H1 (cell line): Measurements from ENCODE around the gene FGF12. TPM values are rescaled to one million over a fixed set of nuclear protein-coding genes. Genes with fewer than 3 reads are reported as not detected.

Source experiments
- CTCF ChIA-PET: fragments of 300-600 bp; sonication (Branson Sonifier 250); formaldehyde crosslinking; loops from one replicate; lab custom pipeline; 2021; ENCODE audit not compliant: partially characterized antibody; lab: Charles Lee
- POLR2A ChIA-PET: fragments of 300-600 bp; sonication (Branson Sonifier 250); formaldehyde crosslinking; loops from one replicate; lab custom pipeline; 2021; ENCODE audit warnings: inconsistent platforms; ENCODE audit not compliant: partially characterized antibody; lab: Charles Lee
- DNase-seq, 2 experiments: peaks; one replicate each; pipeline versions ENCODE4 v3.0.0 to v3.0.0-alpha.2; 2010 to 2022; ENCODE audit warnings: low spot score in 2 of 2, low read depth in 1 of 2, mixed read lengths in 1 of 2
- FAIRE-seq: peaks from 2 replicates; lab custom pipeline; 2011; peaks lifted over from hg19 to GRCh38; lab: Jason Lieb, UNC
- H2AFZ ChIP-seq: 2 replicates; pipeline ENCODE4 v1.8.1; 2012; ENCODE audit warnings: low read length, inconsistent platforms
- H2AK5ac ChIP-seq: 2 replicates; pipeline ENCODE4 v1.6.1; 2013; ENCODE audit warnings: low read depth, low read length
- H2BK120ac ChIP-seq: replicated peaks from 2 replicates; pipeline ENCODE3; 2013; ENCODE audit warnings: low read depth, low read length, inconsistent platforms
- H2BK12ac ChIP-seq: 2 replicates; pipeline ENCODE4 v1.6.1; 2013; ENCODE audit warnings: low read depth, low read length
- H2BK15ac ChIP-seq: 2 replicates; pipeline ENCODE4 v1.6.1; 2013; ENCODE audit warnings: low read length
- H2BK20ac ChIP-seq: 2 replicates; pipeline ENCODE4 v1.6.1; 2013; ENCODE audit warnings: low read length
- H2BK5ac ChIP-seq: 2 replicates; pipeline ENCODE4 v1.6.1; 2013; ENCODE audit warnings: low read depth, low read length
- H3K14ac ChIP-seq: 2 replicates; pipeline ENCODE4 v1.6.1; 2013; ENCODE audit warnings: inconsistent platforms; ENCODE audit not compliant: insufficient read length
- H3K18ac ChIP-seq: 2 replicates; pipeline ENCODE4 v1.6.1; 2013; ENCODE audit warnings: low read length; ENCODE audit errors: extremely low read depth
- H3K23ac ChIP-seq: 2 replicates; pipeline ENCODE4 v1.6.1; 2013; ENCODE audit warnings: inconsistent platforms; ENCODE audit not compliant: insufficient read length
- H3K23me2 ChIP-seq: 2 replicates; pipeline ENCODE4 v1.6.1; 2013; ENCODE audit warnings: low read depth, low read length
- H3K27ac ChIP-seq: 2 replicates; pipeline ENCODE4 v1.6.1; 2011; ENCODE audit warnings: low read depth, low read length, inconsistent platforms
- H3K27me3 ChIP-seq, 4 experiments: replicated peaks in 1 of 4; 1 replicate in 1 of 4; 2 replicates in 3 of 4; pipeline versions ENCODE4 v1.6.1 to v1.8.1; 2011 to 2013; ENCODE audit warnings: low read length in 3 of 4, mild to moderate bottlenecking in 3 of 4, inconsistent platforms in 2 of 4, mixed read lengths in 2 of 4, moderate library complexity in 1 of 4; ENCODE audit not compliant: control insufficient read depth in 3 of 4, insufficient read depth in 3 of 4; ENCODE audit errors: extremely low read depth in 1 of 4
- H3K36me3 ChIP-seq, 4 experiments: 2 replicates each; pipeline versions ENCODE4 v1.6.1 to v1.8.1; 2011 to 2013; ENCODE audit warnings: mild to moderate bottlenecking in 4 of 4, low read length in 3 of 4, moderate library complexity in 2 of 4, control low read depth in 1 of 4, inconsistent platforms in 1 of 4; ENCODE audit not compliant: insufficient read depth in 4 of 4, control insufficient read depth in 2 of 4
- H3K4ac ChIP-seq: replicated peaks from 2 replicates; pipeline ENCODE3; 2013; ENCODE audit warnings: low read length, low read depth, mixed read lengths, inconsistent platforms; ENCODE audit not compliant: insufficient read length
- H3K4me1 ChIP-seq, 4 experiments: replicated peaks in 1 of 4; 1 replicate in 1 of 4; 2 replicates in 3 of 4; pipeline versions ENCODE4 v1.6.1 to v1.8.1; 2011 to 2013; ENCODE audit warnings: low read length in 3 of 4, inconsistent platforms in 2 of 4, mixed read lengths in 1 of 4; ENCODE audit not compliant: insufficient read depth in 4 of 4, control insufficient read depth in 3 of 4
- H3K4me2 ChIP-seq, 2 experiments: 2 replicates each; pipeline versions ENCODE4 v1.6.1 to v1.8.1; 2011 to 2013; ENCODE audit warnings: low read depth in 2 of 2, low read length in 2 of 2, control low read depth in 1 of 2, inconsistent platforms in 1 of 2, mild to moderate bottlenecking in 1 of 2; ENCODE audit not compliant: insufficient read depth in 1 of 2
- H3K4me3 ChIP-seq, 4 experiments: fragments of 200-600, 300-600 bp in 1 of 4; sonication (generic), shearing (Covaris generic), sonication (Bioruptor Twin) in 1 of 4; 2 replicates each; pipeline versions ENCODE4 v1.5.1 to v1.8.1; 2011 to 2016; ENCODE audit warnings: low read length in 4 of 4, low read depth in 3 of 4, control low read depth in 2 of 4, inconsistent platforms in 2 of 4, mild to moderate bottlenecking in 2 of 4, mixed read lengths in 1 of 4, moderate library complexity in 1 of 4; ENCODE audit not compliant: insufficient read depth in 2 of 4; ENCODE audit errors: extremely low read depth in 1 of 4
- H3K56ac ChIP-seq: replicated peaks from 2 replicates; pipeline ENCODE3; 2013; ENCODE audit warnings: low read depth, mild to moderate bottlenecking, mixed read lengths, low read length, inconsistent platforms; ENCODE audit not compliant: insufficient read length
- H3K79me1 ChIP-seq: 2 replicates; pipeline ENCODE4 v1.6.1; 2013; ENCODE audit warnings: low read depth, low read length, control low read depth
- H3K79me2 ChIP-seq, 2 experiments: 2 replicates each; pipeline versions ENCODE4 v1.6.1 to v1.8.1; 2012 to 2013; ENCODE audit warnings: low read length in 2 of 2, mild to moderate bottlenecking in 2 of 2, inconsistent platforms in 1 of 2; ENCODE audit not compliant: insufficient read depth in 2 of 2, control insufficient read depth in 1 of 2
- H3K9ac ChIP-seq, 4 experiments: replicated peaks in 1 of 4; 1 replicate in 1 of 4; 2 replicates in 3 of 4; pipeline versions ENCODE4 v1.6.1 to v1.8.1; 2011 to 2013; ENCODE audit warnings: low read depth in 3 of 4, low read length in 3 of 4, control low read depth in 2 of 4, mild to moderate bottlenecking in 2 of 4, moderate library complexity in 2 of 4, inconsistent platforms in 1 of 4; ENCODE audit errors: extremely low read depth in 1 of 4
- H3K9me3 ChIP-seq, 2 experiments: 2 replicates each; pipeline versions ENCODE4 v1.6.1 to v1.8.1; 2012 to 2013; ENCODE audit warnings: mild to moderate bottlenecking in 2 of 2, moderate library complexity in 2 of 2, control low read depth in 1 of 2, inconsistent platforms in 1 of 2, low read depth in 1 of 2, low read length in 1 of 2, mixed read lengths in 1 of 2; ENCODE audit not compliant: insufficient read depth in 2 of 2
- H4K20me1 ChIP-seq, 2 experiments: replicated peaks in 1 of 2; 2 replicates each; pipeline versions ENCODE3 to v1.8.1; 2011 to 2013; ENCODE audit warnings: inconsistent platforms in 2 of 2, low read length in 2 of 2, mild to moderate bottlenecking in 1 of 2; ENCODE audit not compliant: insufficient read depth in 2 of 2, control insufficient read depth in 1 of 2
- H4K5ac ChIP-seq: 2 replicates; pipeline ENCODE4 v1.6.1; 2013; ENCODE audit warnings: low read length, low read depth, mixed read lengths, inconsistent platforms; ENCODE audit not compliant: insufficient read length
- H4K8ac ChIP-seq: 2 replicates; pipeline ENCODE4 v1.8.0; 2013; ENCODE audit warnings: mild to moderate bottlenecking, moderate library complexity, low read length, inconsistent platforms; ENCODE audit not compliant: insufficient read depth; ENCODE audit errors: extremely low read depth
- H4K91ac ChIP-seq: replicated peaks from 2 replicates; pipeline ENCODE3; 2013; ENCODE audit warnings: low read length, mixed read lengths, inconsistent platforms; ENCODE audit not compliant: insufficient read length
- JUND ChIP-seq: IDR thresholded peaks from 2 replicates; pipeline ENCODE4 v1.6.1; 2011; ENCODE audit warnings: mild to moderate bottlenecking, improper control_type of control experiment, low read length
- MAFK ChIP-seq: IDR thresholded peaks from 2 replicates; pipeline ENCODE4 v1.6.1; 2012; ENCODE audit warnings: low read depth, mild to moderate bottlenecking, improper control_type of control experiment, low read length
- WGBS, 2 experiments: shearing (Covaris generic) in 1 of 2; methylation state at CpG; one replicate each; pipeline versions ENCODE4 v1.1.6 to v1.1.7; 2013 to 2015; ENCODE audit warnings: low lambda C conversion rate in 2 of 2, mixed read lengths in 2 of 2, inconsistent platforms in 1 of 2, low coverage in 1 of 2, missing lambda C conversion rate in 1 of 2; ENCODE audit not compliant: insufficient replicate concordance in 2 of 2, insufficient coverage in 1 of 2, insufficient read length in 1 of 2; ENCODE audit errors: extremely low coverage in 1 of 2, missing lambda C conversion rate in 1 of 2; 5-methylcytosine and 5-hydroxymethylcytosine counted together
- polyA plus RNA-seq, 7 experiments: library from polyadenylated mRNA; depleted of rRNA in 3 of 7; stranded (reverse) in 5 of 7; unstranded in 2 of 7; fragments of >200 nt in 5 of 7; fragments of 200-250 nt in 2 of 7; gene quantifications; 1 replicate in 5 of 7; 2 replicates in 1 of 7; 4 replicates in 1 of 7; pipeline versions ENCODE4 v1.2.1 to v1.2.3, GENCODE V29; 2011 to 2013; ENCODE audit warnings: missing spikeins in 2 of 7, mixed read lengths in 2 of 7
- total RNA-seq: library from RNA; stranded (reverse); fragmentation: NEBNext Ultra II Directional; extraction: Animal tissue kit (Norgen Biotek cat#: 25700); gene quantifications from 2 replicates; pipeline ENCODE4 v1.2.1, GENCODE V29; 2021
- TF ChIP-seq, protein P1 (sequence below): IDR thresholded peaks from 2 replicates; pipeline ENCODE4 v1.6.1; 2011; ENCODE audit warnings: low read length, improper control_type of control experiment

FGF12 gene
- total and polyA plus RNA-seq, 2 of the 8 experiments (the other 6 are each of a cell fraction or from before 2014, with no cell fraction given), result 4.1 to 16.6 TPM

DNA sequence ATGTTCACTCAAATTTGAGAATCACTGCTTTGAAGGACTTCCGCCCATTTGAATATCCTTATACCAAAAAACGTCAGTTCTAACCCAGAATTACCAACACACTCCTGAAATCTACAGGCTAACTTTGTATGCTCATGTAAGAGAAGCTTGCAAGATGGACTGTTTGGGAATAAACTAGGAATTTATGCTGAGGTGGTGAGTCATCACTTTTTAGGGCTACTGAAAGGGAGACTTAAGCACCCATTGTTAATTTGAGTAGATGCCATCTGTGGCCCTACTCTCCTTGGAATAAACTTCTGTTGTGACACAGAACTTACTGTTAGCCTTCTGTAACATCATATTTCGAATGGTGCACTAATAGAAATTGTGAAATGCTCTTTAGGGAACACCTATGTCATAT is 74.6 kb downstream of the FGF12 start:
- TF ChIP-seq, protein P1, sequence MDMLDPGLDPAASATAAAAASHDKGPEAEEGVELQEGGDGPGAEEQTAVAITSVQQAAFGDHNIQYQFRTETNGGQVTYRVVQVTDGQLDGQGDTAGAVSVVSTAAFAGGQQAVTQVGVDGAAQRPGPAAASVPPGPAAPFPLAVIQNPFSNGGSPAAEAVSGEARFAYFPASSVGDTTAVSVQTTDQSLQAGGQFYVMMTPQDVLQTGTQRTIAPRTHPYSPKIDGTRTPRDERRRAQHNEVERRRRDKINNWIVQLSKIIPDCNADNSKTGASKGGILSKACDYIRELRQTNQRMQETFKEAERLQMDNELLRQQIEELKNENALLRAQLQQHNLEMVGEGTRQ, result no peak
- TF ChIP-seq MAFK (peak; percentile 42; the same call in 1 of the 2 replicates), JUND (peak; percentile 74; the same call in 1 of the 2 replicates)
- WGBS, 2 experiments, result 84% methylated on average over 3 of the region's 3 CpGs; no CpG with 5 or more reads in 1 of the 2 experiments
- Histone ChIP-seq H4K8ac (no peak overlapping the region), H3K18ac (no peak overlapping the region), H3K27ac (no peak overlapping the region), H2AK5ac (no peak overlapping the region), H4K5ac (no peak overlapping the region), H2BK120ac (no peak overlapping the region), H3K36me3 (no peaks in the 10 kb centered on the region), H3K4ac (no peak overlapping the region), H3K9me3 (no peaks in the 10 kb centered on the region), H3K27me3 (no peaks in the 10 kb centered on the region), H3K56ac (no peak overlapping the region), H2BK12ac (no peak overlapping the region), H3K4me2 (no peak overlapping the region), H2AFZ (no peak overlapping the region), H4K91ac (no peak overlapping the region), H3K9ac (no peak overlapping the region), H3K14ac (no peak overlapping the region), H2BK15ac (no peak overlapping the region), H2BK5ac (no peak overlapping the region), H3K4me3 (no peak overlapping the region), H3K4me1 (no peaks in the 10 kb centered on the region), H4K20me1 (no peaks in the 10 kb centered on the region), H3K23me2 (no peaks in the 10 kb centered on the region), H3K79me2 (no peaks in the 10 kb centered on the region), H2BK20ac (no peak overlapping the region), H3K23ac (no peak overlapping the region), H3K79me1 (no peaks in the 10 kb centered on the region)
- no peak for FAIRE-seq
- DNase-seq, result no peak
- ChIA-PET POLR2A (no interaction called here), CTCF (no interaction called here)
